K562 (cell line): Measurements from ENCODE around the gene ALDH16A1. TPM values are rescaled to one million over a fixed set of nuclear protein-coding genes. Genes with fewer than 3 reads are reported as not detected.

ENCODE experiments used
- ATAC-seq: fragments of 200-7000 bp; cut with Tn5 transposase; 3 replicates; pipeline ENCODE4 v1.9.1; 2020; ENCODE audit warnings: moderate library complexity
- BruUV-seq: library from RNA; stranded (reverse); fragments of 400-500 nt; replicated peaks from 2 replicates; lab custom pipeline; 2021; lab: Mats Ljungman, UMichigan
- CTCF ChIA-PET: fragments of 300-600 bp; formaldehyde crosslinking; extraction: SDS; loops from one replicate; lab custom pipeline; 2021; ENCODE audit warnings: low intra/inter-chr PET ratio; lab: Yijun Ruan, JAX
- POLR2A ChIA-PET: fragments of 300-600, 350-650 bp; sonication (Branson Sonifier 250); formaldehyde crosslinking; extraction: SDS; loops from one replicate; lab custom pipeline; 2021; ENCODE audit warnings: antibody characterized with exemption, inconsistent platforms; lab: Yijun Ruan, JAX
- DNase-seq, 4 experiments: peaks; one replicate each; pipeline versions ENCODE4 v3.0.0 to v3.0.0-alpha.2; 2011 to 2018; ENCODE audit warnings: low spot score in 3 of 4, mixed read lengths in 3 of 4; ENCODE audit errors: extremely low read depth in 1 of 4
- FAIRE-seq: peaks from 2 replicates; lab custom pipeline; 2011; peaks lifted over from hg19 to GRCh38; lab: Jason Lieb, UNC
- H2AFZ ChIP-seq: 2 replicates; pipeline ENCODE4 v1.6.0; 2011; ENCODE audit warnings: low read depth, low read length, control low read depth, inconsistent platforms
- H3K27ac ChIP-seq: fragments of 200-600 bp; 3 replicates; pipeline ENCODE4 v1.8.0; 2011; ENCODE audit warnings: low read depth, mild to moderate bottlenecking, control low read depth, inconsistent platforms, low read length, moderate library complexity, mixed read lengths; ENCODE audit errors: extremely low read depth
- H3K27me3 ChIP-seq, 2 experiments: fragments of 300-600 bp in 1 of 2; 2 replicates in 1 of 2; 3 replicates in 1 of 2; pipeline versions ENCODE4 v1.6.0 to v1.8.0; 2011; ENCODE audit warnings: inconsistent platforms in 2 of 2, low read length in 2 of 2, mild to moderate bottlenecking in 1 of 2, mixed read lengths in 1 of 2, moderate library complexity in 1 of 2; ENCODE audit not compliant: control insufficient read depth in 2 of 2, insufficient read depth in 2 of 2
- H3K36me3 ChIP-seq: fragments of 300-600 bp; 3 replicates; pipeline ENCODE4 v1.8.0; 2011; ENCODE audit warnings: mild to moderate bottlenecking, low read length, inconsistent platforms; ENCODE audit not compliant: control insufficient read depth, insufficient read depth
- H3K4me1 ChIP-seq, 2 experiments: fragments of 200-600 bp in 1 of 2; replicated peaks in 1 of 2; 2 replicates in 1 of 2; 3 replicates in 1 of 2; pipeline versions ENCODE4 v1.5.1 to v1.8.0; 2011; ENCODE audit warnings: inconsistent platforms in 2 of 2, low read length in 2 of 2, mild to moderate bottlenecking in 1 of 2, mixed read lengths in 1 of 2, moderate library complexity in 1 of 2; ENCODE audit not compliant: control insufficient read depth in 2 of 2, insufficient read depth in 2 of 2
- H3K4me2 ChIP-seq: 2 replicates; pipeline ENCODE4 v1.6.1; 2011; ENCODE audit warnings: low read length, control low read depth, inconsistent platforms, mixed read lengths; ENCODE audit not compliant: insufficient read depth
- H3K4me3 ChIP-seq: fragments of 200-600 bp; sonication (generic), shearing (Covaris generic); 2 replicates; pipeline ENCODE4 v1.5.1; 2016; ENCODE audit warnings: control low read depth, inconsistent platforms
- H3K79me2 ChIP-seq: fragments of 200-600 bp; 3 replicates; pipeline ENCODE4 v1.8.0; 2011; ENCODE audit warnings: low read length, inconsistent platforms; ENCODE audit not compliant: control insufficient read depth, insufficient read depth
- H3K9ac ChIP-seq, 2 experiments: 2 replicates each; pipeline versions ENCODE4 v1.6.0 to v1.6.1; 2011; ENCODE audit warnings: low read depth in 2 of 2, low read length in 2 of 2, control low read depth in 1 of 2, inconsistent platforms in 1 of 2, mild to moderate bottlenecking in 1 of 2, mixed read lengths in 1 of 2; ENCODE audit not compliant: insufficient read depth in 1 of 2
- H3K9me1 ChIP-seq: one replicate; pipeline ENCODE4 v1.6.0; 2011; ENCODE audit warnings: inconsistent platforms, mild to moderate bottlenecking, low read length, moderate library complexity; ENCODE audit not compliant: control insufficient read depth, insufficient read depth
- H3K9me3 ChIP-seq: replicated peaks from 2 replicates; pipeline ENCODE4 v1.5.1; 2011; ENCODE audit warnings: low read depth, low read length, inconsistent platforms; ENCODE audit not compliant: control insufficient read depth, insufficient read depth
- H4K20me1 ChIP-seq: replicated peaks from 2 replicates; pipeline ENCODE4 v1.6.1; 2011; ENCODE audit warnings: low read length, inconsistent platforms, mixed read lengths; ENCODE audit not compliant: control insufficient read depth, insufficient read depth
- HDAC1 ChIP-seq, 2 experiments: fragments of 450-650 bp; IDR thresholded peaks; 2 replicates each; pipeline ENCODE4 v1.6.1; 2016 to 2017; ENCODE audit warnings: inconsistent platforms in 1 of 2, mild to moderate bottlenecking in 1 of 2, moderate library complexity in 1 of 2
- KDM1A ChIP-seq, 2 experiments: fragments of 450-650 bp; IDR thresholded peaks; 2 replicates each; pipeline ENCODE4 v1.6.1; 2016; ENCODE audit warnings: mild to moderate bottlenecking in 2 of 2
- NCOR1 ChIP-seq: fragments of 450-650 bp; IDR thresholded peaks from 2 replicates; pipeline ENCODE4 v1.6.1; 2016; ENCODE audit warnings: mild to moderate bottlenecking, moderate library complexity
- NR2C1 ChIP-seq, 2 experiments: fragments of 450-650 bp; IDR thresholded peaks; 2 replicates each; pipeline ENCODE4 v1.6.1; 2017; ENCODE audit warnings: mild to moderate bottlenecking in 2 of 2, antibody characterized with exemption in 1 of 2, inconsistent platforms in 1 of 2, missing compliant biosample characterization in 1 of 2, missing genetic modification characterization in 1 of 2
- ZNF507 ChIP-seq: conservative IDR thresholded peaks from 2 replicates; pipeline ENCODE4 v1.6.1; 2017; ENCODE audit warnings: missing genetic modification characterization, missing compliant biosample characterization
- WGBS: fragments of 100-300 bp; shearing (Covaris generic); methylation state at CpG from one replicate; pipeline ENCODE4 v1.1.6; 2016; ENCODE audit warnings: low coverage, mixed read lengths; ENCODE audit not compliant: insufficient coverage; ENCODE audit errors: missing lambda C conversion rate; 5-methylcytosine and 5-hydroxymethylcytosine counted together
- in situ Hi-C: fragments of 300-500 bp; cut with MboI; formaldehyde crosslinking; loops from 4 replicates; pipeline ENCODE4 v1.15.0; 2018; ENCODE audit warnings: inconsistent platforms, mixed read lengths
- intact Hi-C: fragments of 100-400 bp; cut with micrococcal nuclease; formaldehyde crosslinking; loops from 2 replicates; pipeline ENCODE4 v1.14.2; 2022
- polyA plus RNA-seq, 8 experiments: library from polyadenylated mRNA; depleted of rRNA in 4 of 8; stranded (reverse) in 5 of 8; unstranded in 3 of 8; fragments of >200 nt; fragmentation: Nextera tagmentation in 2 of 8; fragmentation: Illumina TruSeq in 1 of 8; extraction: Ambion mirVana in 2 of 8; extraction: Trizol in 1 of 8; gene quantifications; 2 replicates each; pipeline versions ENCODE4 v1.2.1 to v1.2.3, GENCODE V29; 2011 to 2014; ENCODE audit warnings: inconsistent platforms in 1 of 8, missing spikeins in 1 of 8
- total RNA-seq, 7 experiments: library from RNA; depleted of rRNA in 6 of 7; stranded (reverse); fragments of >200 nt in 6 of 7; fragmentation: Illumina TruSeq in 2 of 7; extraction: Trizol in 2 of 7; gene quantifications; 2 replicates each; pipeline versions ENCODE4 v1.2.1 to v1.2.3, GENCODE V29; 2011 to 2021; ENCODE audit warnings: low replicate concordance in 1 of 7
- TF ChIP-seq, protein P1 (sequence below): IDR thresholded peaks from 2 replicates; pipeline ENCODE4 v1.6.1; 2016; ENCODE audit warnings: missing genetic modification characterization, missing compliant biosample characterization
- TF ChIP-seq, protein P2 (sequence below), 2 experiments: fragments of 450-650 bp; IDR thresholded peaks; 2 replicates each; pipeline ENCODE4 v1.6.1; 2016

ALDH16A1 gene
- total and polyA plus RNA-seq, 9 of the 15 experiments (the other 6 are each of a cell fraction or from before 2014, with no cell fraction given) = 2.2 to 52.2 (median 7.6) TPM

DNA sequence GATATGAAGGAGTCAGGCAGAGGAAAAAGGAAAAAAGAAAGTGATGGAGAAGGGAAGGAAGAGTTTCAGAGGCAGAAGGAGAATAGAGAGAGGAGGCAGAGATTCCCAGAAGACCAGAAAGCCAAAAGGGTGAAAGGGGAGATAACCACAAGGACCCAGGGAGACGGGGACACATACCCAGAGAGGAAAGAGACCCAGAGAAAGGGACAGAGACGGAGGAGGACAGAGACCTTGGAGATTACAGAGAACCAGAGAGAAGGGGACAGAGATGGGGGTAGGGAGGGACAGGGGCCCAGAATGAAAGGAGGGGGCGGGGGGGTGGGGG, 31.2 kb upstream of the ALDH16A1 start:
- Histone ChIP-seq H3K27me3 (no peaks in the 10 kb centered on the region), H3K79me2 (no peaks in the 10 kb centered on the region), H4K20me1 (no peaks in the 10 kb centered on the region), H3K9ac (no peak overlapping the region), H3K9me1 (no peaks in the 10 kb centered on the region), H3K9me3 (no peaks in the 10 kb centered on the region), H3K4me3 (no peak overlapping the region), H2AFZ (no peak overlapping the region), H3K4me1 (peaks cover 44 to 54% of the 10 kb centered on the region in 2 experiments), H3K4me2 (peak overlapping the region; percentile 75), H3K27ac (no peak overlapping the region), H3K36me3 (no peaks in the 10 kb centered on the region)
- no peak for FAIRE-seq
- in situ Hi-C loops = no loop called here
- TF ChIP-seq, protein P1, sequence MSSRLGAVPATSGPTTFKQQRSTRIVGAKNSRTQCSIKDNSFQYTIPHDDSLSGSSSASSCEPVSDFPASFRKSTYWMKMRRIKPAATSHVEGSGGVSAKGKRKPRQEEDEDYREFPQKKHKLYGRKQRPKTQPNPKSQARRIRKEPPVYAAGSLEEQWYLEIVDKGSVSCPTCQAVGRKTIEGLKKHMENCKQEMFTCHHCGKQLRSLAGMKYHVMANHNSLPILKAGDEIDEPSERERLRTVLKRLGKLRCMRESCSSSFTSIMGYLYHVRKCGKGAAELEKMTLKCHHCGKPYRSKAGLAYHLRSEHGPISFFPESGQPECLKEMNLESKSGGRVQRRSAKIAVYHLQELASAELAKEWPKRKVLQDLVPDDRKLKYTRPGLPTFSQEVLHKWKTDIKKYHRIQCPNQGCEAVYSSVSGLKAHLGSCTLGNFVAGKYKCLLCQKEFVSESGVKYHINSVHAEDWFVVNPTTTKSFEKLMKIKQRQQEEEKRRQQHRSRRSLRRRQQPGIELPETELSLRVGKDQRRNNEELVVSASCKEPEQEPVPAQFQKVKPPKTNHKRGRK (tag) = peak; percentile 87
- TF ChIP-seq NCOR1 = no peak
- no peak for TF ChIP-seq NR2C1 (IDR thresholded peaks at IDR 0.05)
- TF ChIP-seq NR2C1 (tag; IDR thresholded peaks at IDR 0.05) = no peak
- 0 out of 4 replicates have a peak, but pooled peaks of 1 of the 2 experiments have one; percentile 3 for TF ChIP-seq KDM1A (IDR thresholded peaks at IDR 0.05)
- TF ChIP-seq, protein P2, sequence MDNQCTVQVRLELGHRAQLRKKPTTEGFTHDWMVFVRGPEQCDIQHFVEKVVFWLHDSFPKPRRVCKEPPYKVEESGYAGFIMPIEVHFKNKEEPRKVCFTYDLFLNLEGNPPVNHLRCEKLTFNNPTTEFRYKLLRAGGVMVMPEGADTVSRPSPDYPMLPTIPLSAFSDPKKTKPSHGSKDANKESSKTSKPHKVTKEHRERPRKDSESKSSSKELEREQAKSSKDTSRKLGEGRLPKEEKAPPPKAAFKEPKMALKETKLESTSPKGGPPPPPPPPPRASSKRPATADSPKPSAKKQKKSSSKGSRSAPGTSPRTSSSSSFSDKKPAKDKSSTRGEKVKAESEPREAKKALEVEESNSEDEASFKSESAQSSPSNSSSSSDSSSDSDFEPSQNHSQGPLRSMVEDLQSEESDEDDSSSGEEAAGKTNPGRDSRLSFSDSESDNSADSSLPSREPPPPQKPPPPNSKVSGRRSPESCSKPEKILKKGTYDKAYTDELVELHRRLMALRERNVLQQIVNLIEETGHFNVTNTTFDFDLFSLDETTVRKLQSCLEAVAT (IDR thresholded peaks at IDR 0.05) = peak in 1 of 2 experiments; percentile 31; a peak in 1 of 4 replicates
- TF ChIP-seq ZNF507 (tag) = no peak
- peak in 1 of 2 experiments; percentile 11; a peak in 1 of 4 replicates for TF ChIP-seq HDAC1 (IDR thresholded peaks at IDR 0.05)
- CTCF ChIA-PET = no interaction called here
- BruUV-seq = no TSS peak
- intact Hi-C loops = loop anchor here (2.0 kb wide), 1 partner anchor 21 kb away; no protein-coding TSS in a partner anchor
- no peak for DNase-seq
- POLR2A ChIA-PET = interaction anchor here (1.0 to 1.2 kb wide), 2 partner anchors 10 to 14 kb away, joined by 4 to 5 read pairs; no protein-coding TSS in a partner anchor
- WGBS = no CpG with 5 or more reads among the region's 3 CpGs
- ATAC-seq = no peak
